T-cell (primary cell): Measurements from ENCODE around the gene HLX. TPM values are rescaled to one million over a fixed set of nuclear protein-coding genes. Genes with fewer than 3 reads are reported as not detected.

ENCODE experiments used
- ATAC-seq, 4 experiments: fragments of 200-7000 bp in 3 of 4; fragments of 150-1000 bp in 1 of 4; cut with Tn5 transposase; replicated peaks in 1 of 4; 1 replicate in 3 of 4; 2 replicates in 1 of 4; pipeline ENCODE4 v1.10.0; 2021; ENCODE audit warnings: moderate library complexity in 3 of 4, mild to moderate bottlenecking in 2 of 4, moderate number of reproducible peaks in 1 of 4
- CTCF ChIA-PET, 2 donors: fragments of 300-600 bp; sonication (Branson Sonifier 250); formaldehyde crosslinking; loops; one replicate each; lab custom pipeline; 2022; ENCODE audit warnings: antibody characterized with exemption in 2 of 2; lab: Charles Lee
- POLR2A ChIA-PET, 2 donors: fragments of 300-600 bp; sonication (Branson Sonifier 250); formaldehyde crosslinking; loops; one replicate each; lab custom pipeline; 2022; ENCODE audit warnings: antibody characterized with exemption in 2 of 2; lab: Charles Lee
- DNase-seq, 35 experiments: peaks; one replicate each; pipeline versions ENCODE4 v3.0.0 to v3.0.0-alpha.2; 2013 to 2023
- H3K27ac ChIP-seq: one replicate; pipeline ENCODE4 v1.5.1; 2013; ENCODE audit warnings: low read length
- H3K27me3 ChIP-seq, 2 experiments: replicated peaks in 1 of 2; 1 replicate in 1 of 2; 2 replicates in 1 of 2; pipeline versions ENCODE4 v1.6.1 to v1.7.0; 2013; ENCODE audit warnings: low read length in 1 of 2, mixed read lengths in 1 of 2; ENCODE audit not compliant: control insufficient read depth in 2 of 2, insufficient read depth in 2 of 2; ENCODE audit errors: extremely low read depth in 1 of 2
- H3K36me3 ChIP-seq, 2 donors: 1 replicate in 1 of 2; 2 replicates in 1 of 2; pipeline versions ENCODE4 v1.6.1 to v1.7.0; 2013; ENCODE audit warnings: low read length in 1 of 2; ENCODE audit not compliant: control insufficient read depth in 2 of 2, insufficient read depth in 1 of 2; ENCODE audit errors: extremely low read depth in 1 of 2
- H3K4me1 ChIP-seq, 2 experiments: 1 replicate in 1 of 2; 2 replicates in 1 of 2; pipeline versions ENCODE4 v1.6.1 to v1.7.0; 2013; ENCODE audit warnings: low read length in 2 of 2, mixed read lengths in 1 of 2; ENCODE audit not compliant: insufficient read depth in 2 of 2, control insufficient read depth in 1 of 2; ENCODE audit errors: extremely low read depth in 1 of 2
- H3K4me3 ChIP-seq, 2 donors: 1 replicate in 1 of 2; 2 replicates in 1 of 2; pipeline versions ENCODE4 v1.5.1 to v1.7.0; 2013; ENCODE audit warnings: mild to moderate bottlenecking in 2 of 2, low read length in 1 of 2, moderate library complexity in 1 of 2; ENCODE audit not compliant: control insufficient read depth in 1 of 2; ENCODE audit errors: extremely low read depth in 1 of 2
- H3K9me3 ChIP-seq: 2 replicates; pipeline ENCODE4 v1.7.0; 2013
- H3K27ac Mint-ChIP-seq, 2 donors: one replicate each; pipeline ENCODE4 v1.8.0; 2020 to 2021; ENCODE audit warnings: mild to moderate bottlenecking in 2 of 2, mixed read lengths in 2 of 2
- H3K27me3 Mint-ChIP-seq, 2 donors: one replicate each; pipeline ENCODE4 v1.8.0; 2021 to 2022; ENCODE audit warnings: mixed read lengths in 2 of 2
- H3K36me3 Mint-ChIP-seq: one replicate; pipeline ENCODE4 v1.8.0; 2021; ENCODE audit warnings: mixed read lengths
- H3K4me1 Mint-ChIP-seq, 3 donors: one replicate each; pipeline ENCODE4 v1.8.0; 2020 to 2022; ENCODE audit warnings: mixed read lengths in 3 of 3, mild to moderate bottlenecking in 1 of 3
- H3K4me3 Mint-ChIP-seq, 3 donors: one replicate each; pipeline ENCODE4 v1.8.0; 2020 to 2022; ENCODE audit warnings: mild to moderate bottlenecking in 3 of 3, mixed read lengths in 3 of 3, moderate library complexity in 3 of 3
- H3K9me3 Mint-ChIP-seq, 3 donors: one replicate each; pipeline ENCODE4 v1.8.0; 2020 to 2022; ENCODE audit warnings: mixed read lengths in 3 of 3
- WGBS: methylation state at CpG from one replicate; pipeline ENCODE4 v1.1.5; 2013; ENCODE audit warnings: missing lambda C conversion rate; ENCODE audit not compliant: insufficient coverage; 5-methylcytosine and 5-hydroxymethylcytosine counted together
- total RNA-seq, 35 experiments: library from RNA in 6 of 35; stranded (reverse) in 6 of 35; fragments of 120-200 nt in 1 of 35; gene quantifications; one replicate each; pipeline versions ENCODE4 v1.2.1 to v1.2.4 and lab custom pipeline; 2013 to 2026

Gene HLX
- total RNA-seq, 5 donors from 2014 or later (not counting 1 experiment from before 2014, with no cell fraction given), result 0.18 to 0.46 (median 0.37) TPM; not detected in 1

DNA sequence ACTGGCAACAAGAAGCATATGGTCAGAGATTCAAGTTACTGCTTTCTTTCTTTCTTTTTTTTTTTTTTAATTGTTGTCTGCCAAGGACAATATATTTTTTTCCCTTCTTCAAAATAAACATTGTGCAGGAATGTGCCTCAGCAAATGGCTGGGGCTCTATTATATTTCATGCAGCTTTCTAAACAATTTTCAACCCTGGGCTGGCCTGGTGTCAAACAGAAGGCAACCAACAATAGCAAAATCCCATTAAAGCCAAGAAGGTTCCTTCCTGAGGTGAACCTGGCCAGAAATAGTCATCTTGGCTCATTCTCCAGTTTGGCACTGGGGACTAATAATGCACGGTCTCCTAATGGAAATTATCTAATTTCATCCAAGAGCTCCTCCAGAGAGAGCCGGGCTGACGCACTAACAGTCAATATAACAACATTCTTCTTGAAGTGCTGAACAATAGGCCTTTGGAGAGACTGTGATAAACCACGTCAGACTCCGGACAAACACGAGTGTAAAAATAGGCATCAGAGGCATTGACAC is 35.7 kb upstream of the HLX start:
- no peak overlapping the region for H3K4me3 ChIP-seq
- peaks cover 0 to 2% of the 10 kb centered on the region in 2 experiments for H3K27me3 ChIP-seq
- no peaks in the 10 kb centered on the region for H3K36me3 ChIP-seq
- no peak overlapping the region for H3K27ac ChIP-seq
- H3K36me3 Mint-ChIP-seq, result no peaks in the 10 kb centered on the region
- ChIA-PET CTCF (interaction anchor here in 1 of 2 donors (0.7 kb wide), 1 partner anchor 1601 kb away, joined by 3 read pairs; no protein-coding TSS in a partner anchor), POLR2A (no interaction called here)
- H3K9me3 Mint-ChIP-seq, result no peaks in the 10 kb centered on the region
- no peak overlapping the region for H3K4me3 Mint-ChIP-seq
- H3K27me3 Mint-ChIP-seq, result peaks cover 0 to 2% of the 10 kb centered on the region in 2 donors
- H3K4me1 ChIP-seq, result no peaks in the 10 kb centered on the region
- WGBS, result 80% methylated on average over 1 of the region's 6 CpGs
- no peaks in the 10 kb centered on the region for H3K9me3 ChIP-seq
- DNase-seq, result no peak
- H3K27ac Mint-ChIP-seq, result no peak overlapping the region
- no peaks in the 10 kb centered on the region for H3K4me1 Mint-ChIP-seq
- ATAC-seq, result no peak

DNA sequence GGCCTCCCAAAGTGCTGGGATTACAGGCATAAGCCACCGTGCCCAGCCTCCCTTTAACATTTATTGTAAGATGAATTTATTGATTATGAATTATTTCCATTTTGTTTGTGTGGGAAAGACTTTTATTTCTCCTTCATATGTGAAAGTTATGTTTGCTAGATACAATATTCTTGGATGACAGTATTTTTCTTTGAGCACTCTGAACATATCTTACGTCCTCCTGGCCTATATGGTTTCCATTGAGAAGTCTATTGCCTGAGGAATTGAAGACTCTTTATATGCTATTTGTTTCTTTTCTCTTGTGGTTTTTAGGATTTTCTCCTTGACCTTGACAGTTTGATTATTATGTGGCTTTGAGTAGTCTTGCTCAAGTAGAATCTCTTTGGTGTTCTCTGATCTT is 26.8 kb upstream of the HLX start:
- Mint-ChIP-seq H3K27ac (no peak overlapping the region), H3K4me1 (no peaks in the 10 kb centered on the region), H3K36me3 (no peaks in the 10 kb centered on the region), H3K4me3 (no peak overlapping the region), H3K27me3 (peaks cover 0 to 3% of the 10 kb centered on the region in 2 donors), H3K9me3 (peaks cover 13 to 34% (median 28%) of the 10 kb centered on the region in 3 donors)
- Histone ChIP-seq H3K27ac (no peak overlapping the region), H3K9me3 (no peaks in the 10 kb centered on the region), H3K27me3 (no peaks in the 10 kb centered on the region), H3K4me1 (no peaks in the 10 kb centered on the region), H3K4me3 (no peak overlapping the region), H3K36me3 (no peaks in the 10 kb centered on the region)
- ATAC-seq (no peak), DNase-seq (no peak)
- WGBS, result no CpG with 5 or more reads among the region's 2 CpGs
- ChIA-PET POLR2A (no interaction called here), CTCF (no interaction called here)

DNA sequence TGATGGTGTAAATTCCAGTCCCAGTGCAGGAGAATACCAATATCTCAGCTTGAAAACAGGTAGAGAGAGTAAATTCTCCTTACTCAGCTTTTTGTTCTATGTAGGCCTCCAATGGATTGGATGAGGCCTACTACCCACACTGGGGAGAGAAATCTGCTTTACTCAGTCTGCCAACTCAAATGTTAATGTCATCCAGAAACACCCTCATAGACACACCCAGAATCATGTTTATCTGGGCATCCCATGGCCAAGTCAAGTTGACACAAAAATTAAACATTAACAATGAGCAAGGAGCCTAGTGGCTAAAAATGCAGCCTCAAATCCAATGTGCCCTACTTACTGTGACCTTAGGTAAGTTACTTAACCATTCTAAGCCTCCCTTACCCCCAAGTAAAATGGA is 6.9 kb upstream of the HLX start:
- H3K27me3 Mint-ChIP-seq, result peaks cover 59 to 60% of the 10 kb centered on the region in 2 donors
- POLR2A ChIA-PET, result no interaction called here
- H3K9me3 Mint-ChIP-seq, result no peaks in the 10 kb centered on the region
- DNase-seq (no peak), ATAC-seq (no peak)
- no peaks in the 10 kb centered on the region for H3K36me3 Mint-ChIP-seq
- H3K27ac Mint-ChIP-seq, result no peak overlapping the region
- Histone ChIP-seq H3K9me3 (no peaks in the 10 kb centered on the region), H3K27ac (no peak overlapping the region), H3K4me1 (no peaks in the 10 kb centered on the region), H3K4me3 (no peak overlapping the region), H3K36me3 (no peaks in the 10 kb centered on the region), H3K27me3 (peaks cover 0 to 17% of the 10 kb centered on the region in 2 experiments)
- peaks cover 0 to 6% (median 5%) of the 10 kb centered on the region in 3 donors for H3K4me1 Mint-ChIP-seq
- CTCF ChIA-PET, result no interaction called here
- H3K4me3 Mint-ChIP-seq, result no peak overlapping the region

DNA sequence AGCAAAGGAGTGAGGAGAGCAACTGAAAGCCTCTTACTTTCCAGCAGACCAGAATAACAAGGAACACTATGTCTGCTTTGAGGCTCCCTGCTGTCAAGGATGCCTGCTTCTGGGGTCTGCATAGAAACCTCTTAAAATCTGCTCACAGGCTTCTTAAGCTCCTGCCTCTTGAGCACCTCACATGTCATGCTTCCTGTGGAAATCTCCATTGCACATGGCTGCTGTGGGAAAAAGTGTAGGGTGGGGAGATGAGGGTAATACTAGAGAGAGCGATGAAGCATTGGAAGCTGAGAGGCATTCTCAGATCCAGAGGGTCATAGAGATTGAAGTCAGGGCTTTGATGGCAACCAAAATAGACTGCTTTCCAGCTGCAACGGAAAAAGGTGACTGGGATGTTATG is 6.2 kb upstream of the HLX start:
- Mint-ChIP-seq H3K4me3 (no peak overlapping the region), H3K9me3 (no peaks in the 10 kb centered on the region), H3K27me3 (peaks cover 66% of the 10 kb centered on the region in 2 donors), H3K27ac (no peak overlapping the region), H3K4me1 (peaks cover 0 to 14% (median 13%) of the 10 kb centered on the region in 3 donors), H3K36me3 (no peaks in the 10 kb centered on the region)
- POLR2A ChIA-PET, result no interaction called here
- Histone ChIP-seq H3K27ac (no peak overlapping the region), H3K36me3 (no peaks in the 10 kb centered on the region), H3K27me3 (peaks cover 0 to 23% of the 10 kb centered on the region in 2 experiments), H3K9me3 (no peaks in the 10 kb centered on the region), H3K4me1 (peaks cover 0 to under 1% of the 10 kb centered on the region in 2 experiments), H3K4me3 (no peak overlapping the region)
- CTCF ChIA-PET, result no interaction called here
- ATAC-seq, result no peak
- 28% methylated on average over 2 of the region's 2 CpGs for WGBS
- no peak for DNase-seq

DNA sequence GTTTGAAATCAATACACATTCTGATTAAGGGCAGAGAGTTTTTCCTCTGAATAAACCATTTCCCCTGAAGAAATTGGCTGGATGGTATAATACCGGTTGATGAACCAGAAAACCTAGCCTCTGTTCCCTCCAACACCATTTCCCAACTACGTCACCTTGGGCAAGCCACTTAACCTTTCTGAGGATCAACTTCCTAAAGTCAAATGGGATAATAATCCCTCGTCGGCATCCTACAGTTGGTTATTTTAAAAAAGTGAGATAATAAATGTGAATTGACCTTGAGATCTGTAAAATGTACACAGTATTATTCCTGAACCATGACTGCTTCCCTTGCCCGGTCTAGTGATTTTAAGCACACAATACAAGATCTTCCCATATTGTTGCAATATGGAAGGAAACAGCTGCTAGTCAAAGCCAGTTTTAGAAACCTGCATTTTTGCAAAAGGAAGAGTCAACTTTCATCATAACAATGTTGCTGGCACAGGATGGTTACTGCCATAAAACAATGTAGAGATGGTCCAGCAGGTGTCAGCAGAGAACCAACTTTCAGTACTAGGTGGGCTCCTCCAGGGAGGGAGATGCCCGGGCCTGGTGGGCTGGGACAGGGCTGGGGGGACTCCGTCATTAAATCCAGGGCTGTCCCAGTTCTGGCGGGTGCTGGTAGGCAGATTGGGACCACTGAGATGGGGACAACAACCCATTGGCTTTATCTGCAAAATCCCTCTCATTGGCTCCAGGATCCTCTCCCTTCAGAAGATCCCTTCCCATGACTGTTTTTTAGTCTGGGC is 5.2 kb upstream of the HLX start:
- no peaks in the 10 kb centered on the region for H3K9me3 ChIP-seq
- H3K4me1 ChIP-seq, result peaks cover 4 to 10% of the 10 kb centered on the region in 2 experiments
- ATAC-seq (no peak), DNase-seq (peak in 1 of 35 experiments; percentile 18)
- H3K4me3 ChIP-seq, result no peak overlapping the region
- peaks cover 68 to 70% of the 10 kb centered on the region in 2 donors for H3K27me3 Mint-ChIP-seq
- ChIA-PET CTCF (no interaction called here), POLR2A (no interaction called here)
- no peaks in the 10 kb centered on the region for H3K36me3 ChIP-seq
- H3K27ac ChIP-seq, result no peak overlapping the region
- no peak overlapping the region for H3K4me3 Mint-ChIP-seq
- WGBS, result 0% methylated on average over 1 of the region's 8 CpGs
- H3K27me3 ChIP-seq, result peaks cover 0 to 32% of the 10 kb centered on the region in 2 experiments
- no peak overlapping the region for H3K27ac Mint-ChIP-seq
- H3K4me1 Mint-ChIP-seq, result peaks cover 8 to 23% (median 22%) of the 10 kb centered on the region in 3 donors
- H3K36me3 Mint-ChIP-seq, result no peaks in the 10 kb centered on the region
- H3K9me3 Mint-ChIP-seq, result no peaks in the 10 kb centered on the region

DNA sequence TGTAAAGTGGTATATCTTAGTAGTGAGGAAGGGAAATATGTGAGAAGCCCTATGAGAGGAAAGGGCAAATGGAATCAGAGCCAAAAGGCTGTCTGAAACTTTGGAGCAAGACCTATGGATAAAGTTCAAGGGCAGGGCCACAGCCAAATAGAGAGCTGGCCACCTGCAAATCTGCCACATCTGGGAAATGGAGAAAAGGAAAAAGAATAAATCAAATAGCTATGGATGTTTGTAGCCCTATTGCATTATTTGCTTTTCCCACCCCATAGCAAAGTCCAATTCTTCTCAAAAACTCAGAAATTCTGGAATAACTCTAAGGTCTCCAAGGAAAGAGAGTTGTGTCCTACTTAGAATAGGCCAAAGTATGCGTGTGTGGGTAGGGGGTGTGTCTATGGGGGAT is 4.0 kb upstream of the HLX start:
- Histone ChIP-seq H3K4me3 (no peak overlapping the region), H3K9me3 (no peaks in the 10 kb centered on the region), H3K4me1 (peaks cover 4 to 18% of the 10 kb centered on the region in 2 experiments), H3K27me3 (peaks cover 0 to 44% of the 10 kb centered on the region in 2 experiments), H3K36me3 (no peaks in the 10 kb centered on the region), H3K27ac (no peak overlapping the region)
- no peak overlapping the region for H3K27ac Mint-ChIP-seq
- ATAC-seq, result no peak
- CTCF ChIA-PET, result no interaction called here
- WGBS, result no CpG with 5 or more reads among the region's 1 CpG
- H3K27me3 Mint-ChIP-seq, result peaks cover 63 to 70% of the 10 kb centered on the region in 2 donors
- H3K9me3 Mint-ChIP-seq, result no peaks in the 10 kb centered on the region
- peaks cover 11 to 25% (median 24%) of the 10 kb centered on the region in 3 donors for H3K4me1 Mint-ChIP-seq
- H3K36me3 Mint-ChIP-seq, result no peaks in the 10 kb centered on the region
- POLR2A ChIA-PET, result no interaction called here
- H3K4me3 Mint-ChIP-seq, result no peak overlapping the region
- no peak for DNase-seq
